Sigmoid colon (tissue), 7 donors: ENCODE data around the gene THUMPD1. TPM values are rescaled to one million over a fixed set of nuclear protein-coding genes. Genes with fewer than 3 reads are reported as not detected.
A peak's percentile ranks its signal among the peaks of the same experiment; 100 is the strongest.
"Not testable (repeated sequence)": the region's sequence is repeated elsewhere in the genome, so short reads cannot be mapped to it uniquely, and the experiment has no call there.

Source experiments
- DNase-seq: peaks from one replicate; pipeline ENCODE4 v3.0.0-alpha.2; 2019
- H3K27ac ChIP-seq, 4 donors: fragments of 200-600 bp; sonication (generic); one replicate each; pipeline ENCODE4 v1.5.1; 2016 to 2019; ENCODE audit warnings: mild to moderate bottlenecking in 1 of 4
- H3K27me3 ChIP-seq, 3 donors: fragments of 200-600 bp; sonication (generic); one replicate each; pipeline ENCODE4 v1.5.1; 2019; ENCODE audit warnings: mild to moderate bottlenecking in 1 of 3
- H3K36me3 ChIP-seq, 4 donors: fragments of 200-600 bp; sonication (generic); one replicate each; pipeline ENCODE4 v1.5.1; 2016 to 2019
- H3K4me1 ChIP-seq, 4 donors: fragments of 200-600 bp; sonication (generic); one replicate each; pipeline ENCODE4 v1.5.1; 2017 to 2019
- H3K4me3 ChIP-seq, 4 donors: fragments of 200-600 bp; sonication (generic); one replicate each; pipeline ENCODE4 v1.5.1; 2017 to 2019; ENCODE audit warnings: mild to moderate bottlenecking in 2 of 4, moderate library complexity in 1 of 4
- H3K9me3 ChIP-seq, 4 donors: fragments of 200-600 bp in 3 of 4; sonication (generic) in 3 of 4; one replicate each; pipeline versions ENCODE4 v1.5.1 to v1.6.1; 2013 to 2019
- EP300 ChIP-seq, 4 donors: sonication (generic); formaldehyde crosslinking; IDR thresholded peaks; one replicate each; pipeline ENCODE4 v1.6.1; 2017; ENCODE audit warnings: antibody characterized with exemption in 4 of 4
- POLR2A ChIP-seq, 2 donors: fragments of 450-650 bp; IDR thresholded peaks; one replicate each; pipeline ENCODE4 v1.6.1; 2016; ENCODE audit warnings: antibody characterized with exemption in 2 of 2, mild to moderate bottlenecking in 2 of 2, moderate library complexity in 2 of 2
- POLR2AphosphoS5 ChIP-seq, 4 donors: sonication (generic); formaldehyde crosslinking; IDR thresholded peaks; one replicate each; pipeline ENCODE4 v1.6.1; 2017; ENCODE audit warnings: antibody characterized with exemption in 4 of 4
- WGBS, 2 donors: extraction: QIAGEN DNeasy Blood & Tissue Kit; methylation state at CpG; one replicate each; pipeline ENCODE4 v1.1.7; 2013; 5-methylcytosine and 5-hydroxymethylcytosine counted together
- intact Hi-C: fragments of 100-400 bp; cut with DNase I; formaldehyde crosslinking; loops from one replicate; pipeline ENCODE4 v1.15.1; 2023
- polyA plus RNA-seq, 3 donors: library from polyadenylated mRNA; stranded (reverse); fragments of 200-250 nt; gene quantifications; one replicate each; pipeline ENCODE4 v1.2.3, GENCODE V29; 2013
- total RNA-seq, 4 donors: library from RNA; depleted of rRNA; stranded (reverse); fragments of >200 nt; gene quantifications; one replicate each; pipeline ENCODE4 v1.1.0, GENCODE V29; 2016
- TF ChIP-seq, protein P1 (sequence below), 4 experiments: fragments of 450-650 bp in 3 of 4; fragments of 200-600 bp in 1 of 4; IDR thresholded peaks; one replicate each; pipeline ENCODE4 v1.5.1; 2016 to 2019; ENCODE audit warnings: antibody characterized with exemption in 4 of 4, mild to moderate bottlenecking in 3 of 4, moderate library complexity in 2 of 4
- donor health status: healthy with polysubstance abuse.
- donor health status: Bipolar disorder and iron deficiency.
- donor health status: healthy.

The THUMPD1 gene
- total and polyA plus RNA-seq, 7 donors = 12.0 to 115 (median 59.3) TPM

DNA sequence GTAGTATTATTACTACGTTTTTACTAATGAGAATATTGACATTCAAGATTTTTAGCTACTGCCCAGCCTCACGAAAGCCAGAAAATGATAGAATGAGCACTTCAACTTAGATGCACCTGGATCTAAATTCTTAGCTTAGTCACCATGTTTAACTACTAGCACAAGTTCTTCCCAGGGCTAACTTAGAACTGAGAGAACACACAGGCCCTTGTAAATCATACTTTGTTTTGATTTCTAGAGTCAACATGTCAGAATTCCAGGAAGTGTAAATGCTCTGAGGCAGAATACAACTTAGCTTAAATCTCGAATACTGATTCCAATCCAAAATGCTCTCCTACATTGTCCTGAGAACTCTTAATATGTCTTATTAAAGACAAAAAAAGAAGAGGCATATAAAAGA, 37.3 kb downstream of the THUMPD1 start:
- intact Hi-C loops = loop anchor here (10.0 kb wide), 2 partner anchors 109 to 269 kb away; no protein-coding TSS in a partner anchor
- H3K4me3 ChIP-seq = no peak overlapping the region
- H3K9me3 ChIP-seq = no peaks in the 10 kb centered on the region
- no peaks in the 10 kb centered on the region for H3K36me3 ChIP-seq
- peak overlapping the region in 3 of 4 donors; percentile 24 to 75 (median 67) for H3K27ac ChIP-seq
- no peaks in the 10 kb centered on the region for H3K27me3 ChIP-seq
- WGBS, 2 donors = 21 to 50% methylated on average over 3 of the region's 3 CpGs
- H3K4me1 ChIP-seq = peaks cover 0 to 13% (median 3%) of the 10 kb centered on the region in 4 donors
- DNase-seq = no peak
- TF ChIP-seq, protein P1, sequence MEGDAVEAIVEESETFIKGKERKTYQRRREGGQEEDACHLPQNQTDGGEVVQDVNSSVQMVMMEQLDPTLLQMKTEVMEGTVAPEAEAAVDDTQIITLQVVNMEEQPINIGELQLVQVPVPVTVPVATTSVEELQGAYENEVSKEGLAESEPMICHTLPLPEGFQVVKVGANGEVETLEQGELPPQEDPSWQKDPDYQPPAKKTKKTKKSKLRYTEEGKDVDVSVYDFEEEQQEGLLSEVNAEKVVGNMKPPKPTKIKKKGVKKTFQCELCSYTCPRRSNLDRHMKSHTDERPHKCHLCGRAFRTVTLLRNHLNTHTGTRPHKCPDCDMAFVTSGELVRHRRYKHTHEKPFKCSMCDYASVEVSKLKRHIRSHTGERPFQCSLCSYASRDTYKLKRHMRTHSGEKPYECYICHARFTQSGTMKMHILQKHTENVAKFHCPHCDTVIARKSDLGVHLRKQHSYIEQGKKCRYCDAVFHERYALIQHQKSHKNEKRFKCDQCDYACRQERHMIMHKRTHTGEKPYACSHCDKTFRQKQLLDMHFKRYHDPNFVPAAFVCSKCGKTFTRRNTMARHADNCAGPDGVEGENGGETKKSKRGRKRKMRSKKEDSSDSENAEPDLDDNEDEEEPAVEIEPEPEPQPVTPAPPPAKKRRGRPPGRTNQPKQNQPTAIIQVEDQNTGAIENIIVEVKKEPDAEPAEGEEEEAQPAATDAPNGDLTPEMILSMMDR (IDR thresholded peaks at IDR 0.05) = no peak
- TF ChIP-seq POLR2AphosphoS5 (IDR thresholded peaks at IDR 0.05) = peak; percentile 82 to 92 (median 92)
- TF ChIP-seq POLR2A (IDR thresholded peaks at IDR 0.05) = no peak
- TF ChIP-seq EP300 (IDR thresholded peaks at IDR 0.05) = peak; percentile 53 to 89 (median 88)

DNA sequence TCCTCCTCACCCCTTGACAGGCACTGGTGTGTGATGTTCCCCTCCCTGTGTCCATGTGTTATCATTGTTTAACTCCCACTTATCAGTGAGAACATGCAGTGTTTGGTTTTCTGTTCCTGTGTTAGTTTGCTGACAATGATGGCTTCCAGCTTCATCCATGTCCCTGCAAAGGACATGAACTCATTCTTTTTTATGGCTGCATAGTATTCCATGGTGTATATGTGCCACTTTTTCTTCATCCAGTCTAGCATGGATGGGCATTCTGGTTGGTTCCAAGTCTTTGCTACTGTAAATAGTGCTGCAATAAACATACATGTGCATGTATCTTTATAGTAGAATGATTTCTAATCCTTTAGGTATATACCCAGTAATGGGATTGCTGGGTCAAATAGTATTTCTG, 39.9 kb downstream of the THUMPD1 start:
- not testable (repeated sequence) for H3K9me3 ChIP-seq, H3K4me3 ChIP-seq, H3K36me3 ChIP-seq, H3K27me3 ChIP-seq, DNase-seq, H3K27ac ChIP-seq
- peaks cover 0 to 13% (median 3%) of the 10 kb centered on the region in 4 donors for H3K4me1 ChIP-seq
- intact Hi-C loops = loop anchor here (10.0 kb wide), 2 partner anchors 107 to 267 kb away; no protein-coding TSS in a partner anchor

DNA sequence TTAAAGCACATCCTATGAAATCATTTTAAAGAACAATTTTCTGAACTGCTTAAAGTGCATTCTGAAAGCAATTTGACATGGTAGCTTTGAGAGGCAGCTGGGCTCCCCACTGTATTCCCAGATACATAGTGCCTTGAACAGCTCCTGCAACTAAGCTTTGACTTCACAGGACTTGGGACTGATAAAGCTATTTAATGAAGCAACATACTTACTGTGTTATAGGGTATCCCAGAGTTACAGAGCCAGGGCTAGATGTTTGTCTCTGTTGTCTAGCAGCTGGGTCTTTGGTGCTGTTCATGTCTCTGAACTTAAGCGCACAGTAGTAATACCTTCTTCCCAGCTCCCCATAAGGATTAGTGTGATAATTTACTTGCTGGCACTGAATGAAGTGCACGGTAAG, 45.0 kb downstream of the THUMPD1 start:
- Histone ChIP-seq H3K4me3 (no peak overlapping the region), H3K9me3 (no peaks in the 10 kb centered on the region), H3K36me3 (no peaks in the 10 kb centered on the region), H3K4me1 (no peaks in the 10 kb centered on the region), H3K27ac (no peak overlapping the region), H3K27me3 (no peaks in the 10 kb centered on the region)
- 89 to 96% methylated on average over 2 of the region's 2 CpGs for WGBS, 2 donors
- DNase-seq = no peak
- intact Hi-C loops = no loop called here
- TF ChIP-seq, protein P1 (IDR thresholded peaks at IDR 0.05) = no peak

DNA sequence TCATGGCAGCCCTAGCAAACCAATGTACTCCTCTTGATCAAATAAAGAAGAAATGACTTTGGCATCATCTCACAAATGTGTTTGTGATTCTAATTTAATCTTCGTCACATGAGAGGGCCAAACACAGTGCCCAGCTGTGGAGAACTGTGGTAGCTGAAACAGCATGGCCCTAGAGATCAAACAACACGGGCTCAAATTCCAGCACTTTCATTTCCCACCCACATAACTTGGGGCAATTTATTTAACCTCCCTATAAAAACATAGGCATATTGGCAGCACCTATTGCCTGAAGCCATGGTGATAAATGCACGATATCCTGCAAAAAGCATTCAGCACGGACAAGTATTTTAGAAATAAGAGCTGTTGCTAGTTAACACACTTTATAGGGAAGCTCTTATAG, 46.6 kb downstream of the THUMPD1 start:
- Histone ChIP-seq H3K4me3 (no peak overlapping the region), H3K9me3 (no peaks in the 10 kb centered on the region), H3K27me3 (no peaks in the 10 kb centered on the region), H3K4me1 (no peaks in the 10 kb centered on the region), H3K27ac (no peak overlapping the region), H3K36me3 (no peaks in the 10 kb centered on the region)
- WGBS, 2 donors = 77 to 87% methylated on average over 4 of the region's 4 CpGs
- intact Hi-C loops = no loop called here
- no peak for DNase-seq
- TF ChIP-seq EP300 (IDR thresholded peaks at IDR 0.05) (no peak), POLR2AphosphoS5 (IDR thresholded peaks at IDR 0.05) (no peak), POLR2A (IDR thresholded peaks at IDR 0.05) (no peak)
- TF ChIP-seq, protein P1 (IDR thresholded peaks at IDR 0.05) = no peak

DNA sequence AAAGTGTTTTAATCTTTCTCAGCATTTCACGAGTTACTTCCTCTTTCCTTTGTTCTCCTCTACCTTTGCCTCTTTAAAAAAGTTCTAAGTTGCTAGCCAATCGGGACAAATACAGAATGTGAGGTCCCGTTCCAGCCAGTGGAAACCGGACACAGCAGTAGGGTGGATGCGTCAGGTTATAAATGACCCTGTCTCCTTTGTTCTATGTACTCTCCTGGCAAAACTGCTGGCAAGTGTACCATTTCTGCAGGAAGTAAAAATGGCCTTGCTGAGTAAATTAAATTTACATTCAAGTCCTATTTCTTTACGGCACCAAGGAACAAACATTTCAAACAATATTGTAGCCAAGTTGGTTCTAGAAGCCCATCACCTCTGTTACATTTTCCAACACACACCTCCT, 47.5 kb downstream of the THUMPD1 start:
- H3K27me3 ChIP-seq, H3K36me3 ChIP-seq, DNase-seq, H3K9me3 ChIP-seq, intact Hi-C loops, H3K27ac ChIP-seq, H3K4me3 ChIP-seq, H3K4me1 ChIP-seq: not testable (repeated sequence)
- WGBS, 2 donors = 8 to 46% methylated on average over 6 of the region's 6 CpGs

DNA sequence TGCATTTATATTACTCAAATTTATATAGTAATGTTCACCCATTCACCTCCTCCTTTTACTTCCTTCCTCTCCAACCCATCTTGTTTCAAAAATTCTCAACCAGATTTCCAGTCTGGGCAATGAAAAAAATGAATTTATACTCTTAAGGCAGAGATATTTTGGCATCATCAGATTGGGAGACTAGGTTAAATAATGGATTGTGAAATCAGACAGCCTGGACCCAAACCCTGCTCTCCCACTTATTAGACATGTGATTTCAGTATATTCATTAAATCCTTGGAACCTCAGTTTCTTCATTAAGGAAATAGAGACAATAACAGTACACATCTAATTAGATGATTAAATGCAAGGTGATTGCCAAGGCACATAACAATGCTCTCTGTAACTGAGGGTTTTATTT, 52.0 kb downstream of the THUMPD1 start:
- no peak for DNase-seq
- intact Hi-C loops = no loop called here
- Histone ChIP-seq H3K27ac (no peak overlapping the region), H3K9me3 (no peaks in the 10 kb centered on the region), H3K27me3 (no peaks in the 10 kb centered on the region), H3K4me1 (no peaks in the 10 kb centered on the region), H3K36me3 (no peaks in the 10 kb centered on the region), H3K4me3 (no peak overlapping the region)
- TF ChIP-seq POLR2A (IDR thresholded peaks at IDR 0.05) (no peak), EP300 (IDR thresholded peaks at IDR 0.05) (no peak), POLR2AphosphoS5 (IDR thresholded peaks at IDR 0.05) (no peak)
- TF ChIP-seq, protein P1 (IDR thresholded peaks at IDR 0.05) = no peak
